NCI-H2196 treated with DMSO at 0.1 percent for 48 hours (cell line): Measurements from ENCODE around the gene GIMAP2.
"Not testable (repeated sequence)": the region's sequence is repeated elsewhere in the genome, so short reads cannot be mapped to it uniquely, and the experiment has no call there.

Experiments
- DNase-seq: peaks from one replicate; lab custom pipeline; 2025; ENCODE audit not compliant: unreplicated experiment; lab: John Stamatoyannopoulos, UW

Gene GIMAP2

DNA sequence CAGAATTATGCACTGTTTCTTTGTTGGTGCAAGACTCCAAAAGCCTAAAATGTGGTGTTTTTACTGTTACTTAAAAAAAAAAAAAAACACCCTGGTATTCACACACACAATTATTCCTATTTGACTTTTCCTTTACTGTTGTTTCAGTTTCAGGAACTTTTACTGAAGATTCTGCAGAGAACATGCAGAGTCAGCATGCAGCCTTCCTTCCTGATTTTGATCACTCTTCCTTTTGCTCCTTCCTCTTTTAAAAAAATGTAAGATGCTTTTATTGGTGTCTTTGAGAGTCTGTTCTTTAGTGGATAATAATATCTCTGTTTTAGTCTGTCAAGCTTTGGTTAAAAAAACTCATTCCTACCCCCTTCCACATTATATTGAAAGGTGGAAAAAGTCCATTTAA, 9.2 kb upstream of the GIMAP2 start:
- DNase-seq, result not testable (repeated sequence)

- DNase-seq, result not testable (repeated sequence)
Observed at GRCh38 chr7:150676854-150677253, 8.7 kb upstream of the GIMAP2 start.

DNA sequence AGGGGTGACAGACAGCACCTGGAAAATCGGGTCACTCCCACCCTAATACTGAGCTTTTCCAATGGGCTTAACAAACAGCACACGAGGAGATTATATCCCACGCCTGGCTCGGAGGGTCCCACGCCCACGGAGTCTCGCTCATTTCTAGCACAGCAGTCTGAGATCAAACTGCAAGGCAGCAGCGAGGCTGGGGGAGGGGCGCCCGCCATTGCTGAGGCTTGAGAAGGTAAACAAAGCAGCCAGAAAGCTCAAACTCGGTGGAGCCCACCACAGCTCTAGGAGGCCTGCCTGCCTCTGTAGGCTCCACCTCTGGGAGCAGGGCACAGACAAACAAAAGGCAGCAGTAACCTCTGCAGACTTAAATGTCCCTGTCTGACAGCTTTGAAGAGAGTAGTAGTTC, 6.9 kb upstream of the GIMAP2 start:
- not testable (repeated sequence) for DNase-seq

- not testable (repeated sequence) for DNase-seq
Observed at GRCh38 chr7:150680364-150680763, 5.1 kb upstream of the GIMAP2 start.

- no peak for DNase-seq
Observed at GRCh38 chr7:150686030-150686631, 625 bp downstream of the GIMAP2 start.

- DNase-seq, result no peak
Observed at GRCh38 chr7:150688630-150689029, 3.1 kb downstream of the GIMAP2 start.

DNA sequence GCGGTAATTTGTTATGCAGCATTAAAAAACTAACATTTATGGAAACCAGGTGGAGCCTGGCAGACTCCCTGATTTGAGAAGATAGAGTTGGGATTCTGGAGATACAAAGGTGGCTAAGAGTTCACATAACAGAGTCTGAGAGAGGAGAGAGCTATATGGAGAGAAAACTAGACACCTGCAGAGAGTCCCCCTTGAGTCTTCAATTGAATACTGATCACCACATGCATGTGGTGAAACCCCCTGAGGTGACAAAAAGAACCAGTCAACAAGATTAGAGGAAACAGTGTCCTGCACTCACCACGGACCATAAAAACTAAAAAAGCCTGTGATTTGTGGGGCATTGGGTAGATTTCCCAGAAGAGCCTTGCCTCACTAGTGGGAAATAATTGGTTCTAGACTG, 10.1 kb downstream of the GIMAP2 start:
- DNase-seq, result no peak

GRCh38 chr7:150703209-150703608, 17.7 kb downstream of the GIMAP2 start:
- DNase-seq, result no peak

DNA sequence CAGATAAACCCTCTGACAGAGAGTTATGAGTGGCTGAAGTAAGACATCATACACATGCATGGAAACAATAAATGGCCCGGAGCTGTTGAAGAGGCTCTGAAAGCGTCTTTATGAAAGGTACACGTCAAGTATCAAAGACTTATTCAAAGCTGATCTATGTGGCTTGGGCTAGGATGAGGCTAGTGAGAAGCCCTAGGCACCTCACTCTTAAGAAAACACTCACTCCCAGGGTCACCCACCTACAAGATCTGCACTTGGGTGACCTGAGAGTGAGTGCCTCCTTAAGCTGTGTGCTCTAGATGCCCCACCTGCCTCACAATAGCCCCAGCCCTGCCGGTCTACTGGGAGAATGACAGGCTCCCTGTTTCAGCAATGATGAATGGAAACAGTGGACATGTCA, 29.8 kb downstream of the GIMAP2 start:
- DNase-seq, result no peak

GRCh38 chr7:150715738-150716137, 30.2 kb downstream of the GIMAP2 start:
- DNase-seq, result no peak

- DNase-seq, result no peak
Observed at GRCh38 chr7:150716368-150716767, 30.9 kb downstream of the GIMAP2 start, which contains the start of gene GIMAP1. Gene GIMAP1 (plus strand): TSS chr7:150716613. CDS start chr7:150719048, 2,435 bp downstream.

DNA sequence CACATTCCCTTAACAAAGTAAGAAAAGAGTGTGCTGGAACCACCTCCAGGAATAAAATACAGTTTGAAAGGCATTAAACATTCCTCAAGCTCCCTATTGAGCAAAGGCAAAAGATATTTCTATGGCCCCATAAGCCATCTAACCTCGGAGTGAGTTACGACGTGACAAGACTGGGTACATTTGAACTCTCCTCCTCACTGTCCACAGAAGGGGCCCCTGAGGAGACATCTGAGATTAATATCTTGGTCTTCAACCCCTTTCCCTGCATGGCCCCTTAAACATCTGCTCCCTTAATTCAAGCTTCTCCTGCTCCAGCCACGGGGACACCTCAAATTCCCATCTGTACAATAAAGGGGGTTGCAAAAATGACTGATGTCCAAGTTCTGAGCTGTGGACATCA, 31.4 kb downstream of the GIMAP2 start:
- no peak for DNase-seq

DNA sequence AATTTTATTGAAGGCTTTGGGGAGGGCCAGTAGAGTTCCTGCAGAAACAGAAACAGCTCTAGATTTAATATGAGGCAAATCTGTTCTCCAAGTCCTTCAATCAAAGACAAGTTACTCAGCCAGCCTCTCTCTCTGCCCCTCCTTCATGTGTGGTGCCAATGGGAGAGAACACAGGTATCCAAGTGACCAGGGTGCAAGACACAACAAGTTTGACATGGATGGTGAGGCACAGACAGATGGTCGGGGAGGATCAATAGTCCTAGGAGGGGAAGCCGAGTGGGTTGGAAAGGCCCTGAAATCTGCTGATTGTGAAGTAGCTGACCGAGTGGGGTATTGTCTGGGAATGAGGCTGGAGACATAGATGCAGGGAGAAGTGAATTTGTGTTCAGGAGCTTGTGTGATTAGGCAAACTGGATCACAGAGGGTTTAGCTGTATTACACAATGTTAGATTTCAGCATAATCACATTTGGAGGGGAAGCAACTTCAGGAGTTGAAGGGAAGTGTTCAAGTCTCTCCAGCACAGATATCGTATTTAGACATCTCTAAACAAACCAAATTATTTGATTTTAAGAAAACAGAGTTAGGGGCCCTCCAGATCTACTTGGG, 32.4 kb downstream of the GIMAP2 start:
- no peak for DNase-seq

GRCh38 chr7:150719436-150719835, 33.9 kb downstream of the GIMAP2 start:
- no peak for DNase-seq

DNA sequence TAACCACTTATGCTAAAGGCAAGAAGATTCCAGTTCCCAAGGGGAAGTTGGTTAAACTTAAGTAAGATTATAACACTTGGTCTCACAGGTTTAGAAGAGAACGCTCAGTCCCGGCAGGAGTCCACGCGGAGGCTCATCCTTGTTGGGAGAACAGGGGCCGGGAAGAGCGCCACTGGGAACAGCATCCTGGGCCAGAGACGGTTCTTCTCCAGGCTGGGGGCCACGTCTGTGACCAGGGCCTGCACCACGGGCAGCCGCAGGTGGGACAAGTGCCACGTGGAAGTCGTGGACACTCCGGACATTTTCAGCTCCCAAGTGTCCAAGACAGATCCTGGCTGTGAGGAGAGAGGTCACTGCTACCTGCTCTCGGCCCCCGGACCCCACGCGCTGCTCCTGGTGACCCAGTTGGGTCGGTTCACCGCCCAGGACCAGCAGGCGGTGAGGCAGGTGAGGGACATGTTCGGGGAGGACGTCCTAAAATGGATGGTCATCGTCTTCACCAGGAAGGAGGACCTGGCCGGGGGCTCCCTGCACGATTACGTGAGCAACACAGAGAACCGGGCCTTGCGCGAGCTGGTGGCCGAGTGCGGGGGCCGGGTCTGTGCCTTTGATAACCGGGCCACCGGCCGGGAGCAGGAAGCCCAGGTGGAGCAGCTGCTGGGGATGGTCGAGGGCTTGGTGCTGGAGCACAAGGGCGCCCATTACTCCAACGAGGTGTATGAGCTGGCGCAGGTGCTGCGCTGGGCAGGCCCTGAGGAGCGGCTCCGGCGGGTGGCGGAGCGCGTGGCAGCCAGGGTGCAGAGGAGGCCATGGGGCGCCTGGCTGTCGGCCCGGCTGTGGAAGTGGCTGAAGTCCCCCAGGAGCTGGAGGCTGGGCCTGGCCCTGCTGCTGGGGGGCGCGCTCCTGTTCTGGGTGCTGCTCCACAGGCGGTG, 34.7 kb downstream of the GIMAP2 start:
- no peak for DNase-seq

- no peak for DNase-seq
Observed at GRCh38 chr7:150721970-150722373, 36.5 kb downstream of the GIMAP2 start.

GRCh38 chr7:150722431-150722931, 37.0 kb downstream of the GIMAP2 start:
- DNase-seq, result no peak

DNA sequence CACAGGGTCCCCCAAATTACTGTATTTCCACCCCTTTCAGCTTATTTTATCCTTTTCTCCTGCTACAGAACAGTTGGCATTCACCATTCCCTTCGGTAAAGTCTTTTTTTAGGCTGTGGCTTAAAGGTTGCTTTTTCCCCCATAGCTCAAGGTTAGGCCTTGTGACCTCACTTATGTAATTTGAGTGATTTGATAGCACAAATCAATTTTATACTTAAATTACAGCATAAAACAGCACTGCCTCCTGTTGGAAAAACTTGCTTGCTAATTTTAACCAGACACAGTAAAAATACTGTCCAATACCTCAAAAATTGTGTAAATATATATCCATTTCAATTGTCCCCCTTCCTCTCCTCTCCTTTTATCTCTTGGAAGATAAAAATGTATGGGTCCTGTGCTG, 38.0 kb downstream of the GIMAP2 start:
- no peak for DNase-seq

- DNase-seq, result no peak
Observed at GRCh38 chr7:150727381-150727780, 41.9 kb downstream of the GIMAP2 start.

DNA sequence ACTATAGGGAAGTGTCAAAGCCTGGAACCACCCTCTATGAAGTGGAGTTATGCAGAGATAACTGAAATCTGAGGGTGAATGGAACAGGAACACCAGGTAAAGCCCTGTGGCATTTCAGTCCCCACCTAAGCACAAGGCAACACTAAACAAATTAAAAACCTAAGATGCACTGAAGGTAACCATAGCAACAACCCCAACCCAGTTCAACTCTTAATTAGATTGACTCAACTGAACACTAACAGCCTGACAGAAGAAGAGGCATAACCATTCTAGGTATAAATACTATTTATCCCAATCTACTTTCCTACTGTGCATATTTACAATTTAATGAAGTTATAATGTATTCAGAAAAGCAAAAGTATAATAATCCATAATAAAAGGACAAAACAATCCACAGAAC, 42.5 kb downstream of the GIMAP2 start:
- no peak for DNase-seq

- DNase-seq, result no peak
Observed at GRCh38 chr7:150728609-150729008, 43.1 kb downstream of the GIMAP2 start.

DNA sequence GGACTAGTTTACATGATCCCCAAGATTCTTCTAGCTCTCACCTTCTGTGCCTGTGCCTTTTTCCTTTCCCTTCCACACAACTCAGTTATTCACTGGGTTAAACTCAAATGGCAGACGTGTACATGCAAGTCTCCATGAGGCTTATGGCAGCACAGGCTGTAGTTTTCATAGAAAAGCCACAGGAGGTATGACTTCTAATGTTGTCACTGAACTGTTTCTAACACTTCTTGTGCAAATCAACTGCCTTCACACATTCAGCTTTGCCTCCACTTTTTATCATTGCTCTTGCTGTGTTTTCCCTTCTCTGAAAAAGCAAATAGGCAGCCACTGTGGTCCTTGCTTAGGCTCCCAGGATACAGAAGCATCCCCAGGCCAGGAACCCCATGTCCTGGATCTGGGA, 46.4 kb downstream of the GIMAP2 start:
- DNase-seq, result no peak
